EL (cell line): ENCODE results near the gene GATAD2A.

Experiments
- DNase-seq: peaks from one replicate; pipeline ENCODE4 v3.0.0-alpha.2; 2016

Gene GATAD2A

GRCh38 chr19:19490214-19490968, 84.9 kb downstream of the GATAD2A start:
- DNase-seq = peak; percentile 83

- DNase-seq = no peak
Observed at GRCh38 chr19:19491321-19492025, 86.0 kb downstream of the GATAD2A start.

- no peak for DNase-seq
Observed at GRCh38 chr19:19492026-19492610, 86.6 kb downstream of the GATAD2A start.

GRCh38 chr19:19493841-19494546, 88.5 kb downstream of the GATAD2A start:
- no peak for DNase-seq

- no peak for DNase-seq
Observed at GRCh38 chr19:19495614-19496603, 90.4 kb downstream of the GATAD2A start.

- no peak for DNase-seq
Observed at GRCh38 chr19:19498255-19498991, 92.9 kb downstream of the GATAD2A start.

- DNase-seq = no peak
Observed at GRCh38 chr19:19499272-19499995, 94.0 kb downstream of the GATAD2A start.

GRCh38 chr19:19500975-19501644, 95.6 kb downstream of the GATAD2A start:
- DNase-seq = no peak

- no peak for DNase-seq
Observed at GRCh38 chr19:19501798-19502197, 96.3 kb downstream of the GATAD2A start.

GRCh38 chr19:19502281-19502680, 96.8 kb downstream of the GATAD2A start:
- no peak for DNase-seq

GRCh38 chr19:19502808-19503602, 97.5 kb downstream of the GATAD2A start:
- DNase-seq = no peak

- DNase-seq = no peak
Observed at GRCh38 chr19:19504754-19505668, 99.5 kb downstream of the GATAD2A start.

- no peak for DNase-seq
Observed at GRCh38 chr19:19505669-19506326, 100.3 kb downstream of the GATAD2A start.

GRCh38 chr19:19506592-19506991, 101.1 kb downstream of the GATAD2A start:
- DNase-seq = no peak

- no peak for DNase-seq
Observed at GRCh38 chr19:19507354-19507753, 101.9 kb downstream of the GATAD2A start.

- DNase-seq = no peak
Observed at GRCh38 chr19:19508217-19508616, 102.7 kb downstream of the GATAD2A start.

- DNase-seq = no peak
Observed at GRCh38 chr19:19510432-19510831, 105.0 kb downstream of the GATAD2A start.

GRCh38 chr19:19513682-19514081, 108.2 kb downstream of the GATAD2A start:
- DNase-seq = no peak
